HCT116 (cell line): ENCODE measurements around the gene ZNF791.

Experiments used
- CTCF ChIP-seq, 3 experiments: fragments of 200-600 bp in 1 of 3; sonication (generic) in 1 of 3; IDR thresholded peaks in 2 of 3; conservative IDR thresholded peaks in 1 of 3; 2 replicates each; pipeline ENCODE4 v1.5.1; 2012 to 2017; ENCODE audit warnings: low read depth in 2 of 3, low read length in 2 of 3, antibody characterized with exemption in 1 of 3, borderline replicate concordance in 1 of 3, control low read depth in 1 of 3, mild to moderate bottlenecking in 1 of 3, mixed read lengths in 1 of 3, mixed run types in 1 of 3, moderate library complexity in 1 of 3; ENCODE audit not compliant: insufficient read depth in 1 of 3
- EGR1 ChIP-seq: IDR thresholded peaks from 2 replicates; pipeline ENCODE4 v1.6.1; 2012; ENCODE audit warnings: low read depth
- ELF1 ChIP-seq: IDR thresholded peaks from 2 replicates; pipeline ENCODE4 v1.6.1; 2012; ENCODE audit warnings: low read depth, borderline replicate concordance
- EZH2 ChIP-seq: fragments of 200-600 bp; sonication (generic); IDR thresholded peaks from 2 replicates; pipeline ENCODE4 v1.6.1; 2017; ENCODE audit warnings: antibody characterized with exemption, mixed run types
- POLR2A ChIP-seq: IDR thresholded peaks from 2 replicates; pipeline ENCODE4 v1.7.0; 2011; ENCODE audit warnings: borderline replicate concordance; ENCODE audit not compliant: insufficient read depth, insufficient read length; ENCODE audit errors: extremely low read depth
- POLR2AphosphoS5 ChIP-seq: IDR thresholded peaks from 2 replicates; pipeline ENCODE4 v1.6.1; 2011; ENCODE audit warnings: mild to moderate bottlenecking, low read depth, low read length, moderate library complexity
- YY1 ChIP-seq: IDR thresholded peaks from 2 replicates; pipeline ENCODE4 v1.6.1; 2011; ENCODE audit warnings: low read length, low read depth, moderate library complexity, mild to moderate bottlenecking; ENCODE audit not compliant: insufficient replicate concordance; ENCODE audit errors: extremely low read depth

- TF ChIP-seq ELF1 (no peak), EZH2 (no peak), EGR1 (no peak), POLR2A (no peak), YY1 (no peak), CTCF (IDR thresholded peaks at IDR 0.05 in 2 of 3, conservative IDR thresholded peaks at IDR 0.05 in 1 of 3; ENCODE audit: borderline replicate concordance in 1 of 3, insufficient read depth in 1 of 3, low read depth in 2 of 3, low read length in 2 of 3) (no peak), POLR2AphosphoS5 (no peak)
Observed at GRCh38 chr19:12652219-12652618, 41.5 kb downstream of the ZNF791 start.
